Stromal cell of bone marrow (primary cell): Measurements from ENCODE around the gene FOXRED2.

ENCODE experiments used
- DNase-seq: peaks from one replicate; pipeline ENCODE4 v3.0.0-alpha.2; 2012; ENCODE audit warnings: low read depth

FOXRED2 gene

DNA sequence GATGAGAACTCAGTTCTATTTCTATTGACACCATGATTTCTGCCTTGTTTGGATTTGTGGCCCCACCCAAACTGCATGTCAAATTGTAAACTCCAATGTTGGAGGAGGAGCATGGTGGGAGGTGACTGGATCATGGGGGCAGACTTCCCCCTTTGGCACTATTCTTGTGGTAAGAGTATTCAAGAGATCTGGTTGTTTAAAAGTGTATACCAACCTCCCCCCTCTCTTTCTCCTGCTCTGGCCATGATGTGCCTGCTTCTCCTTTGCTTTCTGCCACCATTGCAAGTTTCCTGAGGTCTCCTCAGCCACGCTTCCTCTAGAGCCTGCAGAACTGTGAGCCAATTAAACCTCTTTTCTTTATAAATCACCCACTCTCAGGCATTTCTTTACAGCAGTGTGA, 7.9 kb upstream of the FOXRED2 start:
- no peak for DNase-seq

DNA sequence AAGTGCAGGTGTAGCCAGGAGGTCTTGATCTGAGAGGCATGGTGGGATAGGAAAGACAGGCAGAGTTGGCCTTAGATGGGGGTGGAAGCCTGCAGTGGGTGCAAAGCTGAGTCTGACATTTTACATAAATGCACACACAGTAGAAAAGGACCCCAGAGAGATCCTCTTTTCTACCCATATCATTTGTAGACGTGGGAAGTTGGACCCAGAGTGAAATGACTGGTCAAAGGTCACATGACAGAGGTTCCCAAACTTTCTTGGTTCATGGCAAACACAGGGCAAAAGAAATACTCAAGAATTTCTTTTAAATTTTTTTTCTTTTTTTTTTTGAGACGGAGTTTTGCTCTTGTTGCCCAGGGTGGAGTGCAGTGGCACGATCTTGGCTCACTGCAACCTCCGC, 6.2 kb upstream of the FOXRED2 start:
- no peak for DNase-seq

DNA sequence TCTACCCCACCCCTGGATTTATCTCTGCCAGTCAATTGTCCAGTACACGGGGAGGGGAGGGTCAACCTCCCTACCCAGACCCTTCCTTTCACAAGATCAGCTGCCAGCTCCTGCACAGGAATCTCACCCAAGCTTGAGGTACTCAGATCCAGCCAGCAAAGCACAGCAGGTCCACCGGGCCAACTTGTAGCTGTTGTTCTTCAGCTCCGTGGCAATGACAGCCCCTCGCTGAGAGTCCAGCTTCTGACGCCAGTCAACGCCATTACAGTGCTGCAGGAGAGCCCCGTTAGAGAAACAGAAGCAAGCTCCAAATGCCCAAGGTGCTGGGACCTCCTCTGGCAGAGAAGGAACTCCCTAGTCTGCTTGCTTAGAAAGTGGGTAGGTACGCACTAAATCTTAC, 5.5 kb upstream of the FOXRED2 start:
- DNase-seq: no peak

DNA sequence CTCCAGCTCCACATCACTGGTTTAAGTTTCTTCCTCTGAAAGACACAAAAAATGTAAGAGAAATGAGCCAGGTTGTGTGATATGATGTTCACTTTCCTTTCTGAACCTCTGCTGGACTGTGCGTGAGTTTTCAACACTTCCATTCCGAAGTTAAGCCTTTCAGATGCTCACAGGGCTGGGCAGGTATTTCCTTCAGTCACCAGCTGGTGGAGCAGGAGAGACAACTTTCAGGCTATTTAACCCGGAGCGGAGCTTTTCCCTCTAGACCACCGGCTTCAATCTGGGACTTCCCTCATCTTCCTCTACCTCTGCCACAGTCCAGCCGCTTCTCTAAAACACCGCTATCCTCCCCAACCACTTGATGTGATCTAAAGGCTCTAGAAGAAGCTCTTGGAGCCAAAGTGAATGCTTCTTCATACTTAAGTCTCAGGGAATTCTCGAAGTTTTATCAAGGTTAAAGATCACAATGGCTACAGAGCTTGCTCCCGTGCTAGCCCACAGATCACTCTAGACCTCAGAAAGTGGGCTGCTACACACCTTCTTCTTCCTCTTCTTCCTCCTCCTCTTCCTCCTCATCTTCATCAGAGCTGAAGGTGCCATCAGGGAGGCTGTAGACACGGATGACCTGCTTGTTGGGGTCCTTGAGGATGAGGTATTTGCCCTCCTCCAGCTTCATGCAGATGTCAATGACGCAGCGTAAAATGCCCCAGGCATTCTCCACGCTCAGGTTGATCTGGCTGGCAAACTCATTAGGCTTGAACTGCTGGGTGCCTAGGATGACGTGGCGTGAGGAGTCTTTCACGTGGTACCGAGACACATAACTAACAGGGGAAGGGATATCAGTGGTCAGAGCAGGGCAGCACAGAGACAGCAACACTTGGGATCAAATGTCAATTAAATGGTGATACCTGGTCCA, 4.4 kb upstream of the FOXRED2 start:
- no peak for DNase-seq

DNA sequence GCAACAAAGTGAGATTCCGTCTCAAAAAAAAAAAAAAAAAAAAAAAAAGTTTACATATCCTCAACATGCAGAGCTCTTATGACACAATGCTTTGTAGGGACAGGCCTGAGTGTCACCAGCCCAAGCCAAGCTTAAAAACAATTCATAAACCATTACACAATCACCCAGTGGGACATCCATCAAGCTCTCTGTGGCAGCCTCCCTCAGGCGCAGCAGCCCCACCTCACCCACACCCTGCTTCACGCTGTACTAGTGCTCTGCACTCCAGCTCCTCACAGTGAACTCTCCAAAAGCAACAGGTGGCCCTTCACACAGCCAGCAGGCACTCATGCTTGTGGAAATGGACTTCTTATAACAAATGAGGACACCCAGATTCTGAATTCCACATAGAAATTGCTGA, 3.5 kb upstream of the FOXRED2 start:
- no peak for DNase-seq

DNA sequence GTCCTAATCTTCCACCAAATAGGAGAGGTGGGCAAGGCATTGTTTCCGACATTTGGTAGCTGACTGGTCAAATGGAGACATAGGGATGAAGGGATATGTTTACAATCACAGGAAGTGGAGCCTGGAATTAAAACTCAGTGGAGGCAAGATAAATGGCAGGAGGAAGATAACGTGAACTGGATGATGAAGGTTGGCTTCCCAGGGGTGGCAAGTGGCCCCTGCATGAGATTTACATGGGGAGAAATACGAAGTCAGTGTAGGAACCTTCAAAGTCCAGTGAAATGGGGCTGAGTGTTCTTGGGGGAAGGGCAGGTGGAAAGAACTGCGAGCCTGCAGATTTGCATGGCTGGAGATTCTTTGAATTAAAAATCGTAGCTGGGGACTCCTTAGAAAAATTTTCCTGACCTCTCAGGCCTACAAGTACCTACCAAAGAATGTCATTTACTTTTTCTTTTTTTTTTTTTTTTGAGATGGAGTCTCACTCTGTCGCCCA, 724 bp upstream of the FOXRED2 start:
- DNase-seq: no peak

DNA sequence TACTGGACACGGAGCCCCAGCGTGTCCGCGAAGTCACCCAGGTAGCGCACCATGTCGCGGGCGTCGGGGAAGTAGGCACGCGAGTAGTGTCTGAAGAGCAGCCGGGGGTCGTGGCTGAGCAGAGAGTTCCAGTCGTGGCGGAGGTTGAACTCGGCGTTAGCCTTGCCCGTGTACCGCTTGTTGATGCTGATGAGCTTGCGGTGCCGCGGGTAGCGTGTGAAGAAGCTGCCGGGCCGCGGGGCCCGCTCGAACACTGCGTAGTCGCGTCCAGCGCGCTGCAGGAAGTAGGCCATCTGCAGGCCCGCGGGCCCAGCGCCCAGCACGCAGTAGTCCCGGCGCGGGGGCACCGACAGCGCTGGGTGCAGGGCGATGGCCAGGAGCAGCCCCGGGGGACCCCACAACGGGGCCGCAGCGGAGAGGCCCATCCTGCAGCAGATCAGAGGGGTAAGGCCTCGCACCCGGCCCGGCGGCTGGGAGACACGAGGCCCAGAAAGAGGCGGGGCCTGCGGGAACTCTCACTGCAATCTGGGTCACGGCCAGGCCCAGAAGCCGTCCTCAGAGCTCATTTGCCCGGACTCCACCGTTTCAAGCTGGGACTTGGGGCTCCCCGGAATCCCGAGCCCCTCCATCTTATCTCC, 723 bp downstream of the FOXRED2 start:
- no peak for DNase-seq

DNA sequence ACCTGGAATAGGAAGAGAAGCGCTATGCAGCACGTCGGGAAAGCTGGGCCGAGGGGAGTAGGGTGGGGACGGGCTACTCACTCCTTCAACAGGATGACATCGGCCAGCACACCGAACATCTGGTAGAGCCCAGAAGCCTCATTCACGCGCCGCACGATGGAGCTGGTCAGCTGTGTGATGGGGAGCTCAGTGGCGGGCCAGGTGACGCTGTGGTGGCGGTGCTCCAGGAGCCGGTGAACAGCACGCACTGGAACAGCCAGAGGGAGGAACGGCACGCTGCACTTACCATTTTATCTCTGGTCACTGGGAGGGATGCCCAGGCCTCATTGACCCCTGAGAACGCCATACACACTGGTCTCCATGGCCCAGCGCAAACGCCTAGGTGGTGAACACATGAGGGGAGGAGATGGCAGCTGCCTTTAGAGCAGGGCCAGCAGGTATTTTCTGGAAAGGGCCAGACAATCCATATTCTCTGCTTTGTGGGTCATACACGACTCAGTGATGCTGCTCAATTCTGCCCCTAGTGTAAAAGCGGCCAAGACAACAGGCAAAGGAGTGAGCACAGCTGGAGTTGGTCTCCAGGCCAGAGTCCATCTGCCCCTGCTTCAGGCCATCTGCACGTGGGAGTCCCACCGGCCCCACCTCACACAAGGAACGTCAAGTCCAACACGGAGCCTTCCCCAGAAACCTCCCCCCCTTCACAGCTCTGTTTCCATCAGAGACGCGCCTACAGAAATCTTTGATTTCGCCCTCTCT, 8.8 kb downstream of the FOXRED2 start:
- DNase-seq: no peak

DNA sequence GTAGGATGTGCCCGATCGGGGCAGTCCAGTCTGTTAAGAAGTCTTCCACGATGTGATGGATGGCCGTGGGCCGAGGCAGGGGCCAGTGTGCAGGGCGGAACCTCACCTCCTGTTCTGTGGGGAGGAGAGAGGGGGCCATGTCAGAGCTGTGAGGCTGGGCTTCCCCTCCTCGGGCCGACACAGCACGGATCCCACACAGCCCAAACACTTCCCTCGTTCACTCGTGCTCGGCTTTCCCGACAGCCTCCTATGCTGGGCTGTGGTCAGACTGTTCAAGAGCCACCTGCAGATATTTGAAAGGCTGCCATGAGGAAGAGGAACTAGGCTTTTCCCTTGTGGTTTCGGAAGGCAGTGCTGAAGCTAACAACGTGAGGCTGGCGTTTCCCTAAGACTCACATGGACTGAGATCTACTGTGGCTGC, 13.1 kb downstream of the FOXRED2 start:
- DNase-seq: no peak

DNA sequence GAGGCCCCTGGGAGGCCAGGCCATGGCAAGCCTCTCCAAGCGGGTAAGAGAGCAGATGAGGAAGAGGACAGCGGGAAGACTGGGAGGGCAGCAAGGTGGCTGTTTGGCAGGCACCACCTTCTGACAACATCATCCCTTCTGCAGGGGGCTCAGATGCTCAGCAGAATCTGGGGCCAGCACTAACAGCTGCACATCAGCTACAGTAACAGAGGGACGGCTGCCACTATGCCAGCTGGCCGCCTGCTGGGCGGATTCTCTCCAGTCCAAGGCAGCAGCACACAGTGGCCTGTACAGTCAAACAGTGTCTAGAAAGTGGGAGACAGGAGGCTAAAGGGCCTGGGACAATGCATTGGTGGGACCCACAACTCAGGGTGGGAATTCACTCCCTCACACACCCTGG, 14.7 kb downstream of the FOXRED2 start:
- DNase-seq: no peak

DNA sequence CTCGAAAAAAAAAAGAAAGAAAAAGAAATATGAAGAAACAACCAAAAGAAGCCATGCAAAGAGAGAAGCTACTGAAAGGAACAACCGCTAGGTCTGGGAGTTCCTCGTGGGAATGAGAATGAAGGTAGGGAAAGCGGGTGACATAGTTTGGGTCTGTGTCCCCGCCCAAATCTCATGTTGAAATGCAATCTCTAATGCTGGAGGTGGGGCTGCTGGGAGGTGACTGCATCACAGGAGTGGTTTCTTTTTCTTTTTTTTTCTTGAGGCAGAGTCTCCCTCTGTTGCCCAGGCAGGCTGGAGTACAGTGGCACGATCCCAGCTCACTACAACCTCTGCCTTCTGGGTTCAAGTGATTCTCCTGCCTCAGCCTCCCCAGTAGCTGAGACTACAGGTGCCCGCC, 15.7 kb downstream of the FOXRED2 start:
- DNase-seq: no peak

DNA sequence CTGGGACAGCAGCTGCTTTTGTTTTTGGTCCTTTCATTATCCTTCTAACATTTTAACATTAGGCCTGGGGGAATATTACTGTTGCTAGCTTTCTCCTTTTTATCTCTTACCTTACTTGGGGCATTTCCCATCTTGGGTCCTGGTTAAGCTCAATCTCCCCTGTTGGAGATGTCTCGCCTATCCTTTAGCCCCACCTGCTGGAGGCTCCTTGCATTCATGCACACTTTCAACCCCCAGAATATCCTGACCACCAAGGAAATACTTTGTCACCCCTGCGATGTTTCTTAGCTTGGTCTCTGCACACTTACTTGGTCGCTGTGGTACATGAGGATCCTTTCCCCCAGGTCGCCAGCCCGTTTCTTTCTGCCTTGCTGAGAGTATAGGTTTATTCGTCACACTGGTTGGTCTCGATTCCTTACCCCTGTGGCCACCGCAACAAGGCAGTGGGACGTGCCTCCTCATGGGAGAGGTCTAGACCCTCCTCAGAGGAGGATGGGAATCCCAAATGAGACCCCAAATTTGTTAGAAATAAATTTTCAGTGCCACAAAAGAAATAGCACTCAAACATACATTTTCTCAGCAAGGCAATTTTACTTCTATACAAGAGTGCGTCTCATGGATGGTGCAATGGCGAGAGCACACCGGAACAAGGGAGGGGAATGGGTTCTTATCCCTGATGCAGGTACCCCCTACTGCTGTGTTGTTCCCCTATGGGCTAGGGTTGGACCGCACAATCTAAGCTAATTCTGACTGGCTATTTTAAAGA, 20.0 kb downstream of the FOXRED2 start:
- DNase-seq: no peak

DNA sequence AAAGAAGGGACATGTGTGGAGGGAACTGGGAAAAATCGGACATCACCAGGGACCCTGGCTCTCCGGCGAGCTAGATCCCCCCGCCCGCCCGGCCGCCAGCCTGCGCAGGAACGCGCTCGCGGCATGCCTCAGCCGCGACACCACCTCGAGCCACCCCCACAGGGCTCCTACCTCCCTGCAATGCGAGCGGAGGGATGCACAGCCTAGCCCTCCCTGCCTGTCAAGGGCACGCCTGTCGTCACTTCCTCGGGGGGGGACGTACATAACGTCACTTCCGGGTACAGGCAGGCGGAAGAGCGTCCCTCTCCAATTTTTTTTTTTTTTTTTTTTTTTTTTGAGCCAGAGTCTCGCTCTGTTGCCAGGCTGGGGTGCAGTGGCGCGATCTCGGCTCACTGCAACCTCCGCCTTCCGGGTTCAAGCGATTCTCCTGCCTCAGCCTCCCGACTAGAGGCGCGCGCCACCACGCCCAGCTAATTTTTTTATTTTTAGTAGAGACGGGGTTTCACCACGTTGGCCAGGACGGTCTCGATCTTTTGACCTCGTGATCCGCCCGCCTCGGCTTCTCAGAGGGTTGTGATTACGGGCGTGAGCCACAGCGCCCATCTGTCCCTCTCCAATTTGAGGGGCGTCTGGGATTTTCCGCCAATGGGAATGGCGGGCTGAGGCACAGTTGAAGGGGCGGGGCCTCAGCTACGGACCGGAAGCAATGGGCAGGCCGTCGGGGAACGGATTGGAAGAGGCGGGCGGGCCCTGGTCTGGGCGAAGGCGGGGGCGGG, 25.3 kb downstream of the FOXRED2 start, which contains the start of gene TXN2:
TXN2 (minus strand) TSS at position 248 of the 776 bp plus-strand sequence. CDS start 803 bp downstream, outside the sequence.
- peak; percentile 93 for DNase-seq

DNA sequence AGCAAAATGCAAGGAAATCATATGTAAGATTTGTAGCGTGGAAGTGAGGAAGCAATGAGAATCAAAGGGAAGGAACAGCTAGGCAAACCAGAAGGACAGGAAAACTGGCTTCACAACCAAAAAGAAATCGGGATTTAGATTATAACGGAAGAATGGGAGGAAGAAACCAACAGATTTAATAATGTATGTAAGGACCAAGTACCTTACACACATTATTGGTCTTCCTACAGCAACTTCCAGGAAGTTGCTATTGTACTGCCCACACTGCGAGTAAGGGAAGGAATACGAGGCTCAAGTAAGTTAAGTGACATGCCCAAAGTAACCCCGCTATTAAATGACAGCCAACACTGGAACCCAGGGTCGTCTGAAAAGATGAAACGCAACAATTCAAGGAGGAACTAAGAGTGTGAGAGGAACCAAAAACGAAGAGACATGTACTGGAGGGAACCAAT, 25.9 kb downstream of the FOXRED2 start:
- DNase-seq: no peak

DNA sequence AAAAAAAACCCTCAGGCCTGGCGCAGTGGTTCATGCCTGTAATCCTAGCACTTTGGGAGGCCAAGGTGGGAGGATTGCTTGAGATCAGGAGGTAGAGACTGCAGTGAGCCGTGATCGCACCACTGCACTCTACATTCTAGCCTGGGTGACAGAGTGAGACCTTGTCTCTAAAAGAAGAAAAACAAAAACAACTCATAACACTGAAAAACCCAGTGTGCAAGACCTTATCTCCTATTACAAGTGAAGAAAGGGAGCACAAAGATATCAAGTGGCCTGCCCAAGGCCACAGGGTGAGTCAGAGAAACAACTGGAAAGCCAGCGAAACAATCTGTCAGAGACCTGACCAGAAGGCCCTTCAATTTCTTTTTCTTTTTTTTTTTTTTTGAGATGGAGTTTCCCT, 27.9 kb downstream of the FOXRED2 start:
- no peak for DNase-seq

DNA sequence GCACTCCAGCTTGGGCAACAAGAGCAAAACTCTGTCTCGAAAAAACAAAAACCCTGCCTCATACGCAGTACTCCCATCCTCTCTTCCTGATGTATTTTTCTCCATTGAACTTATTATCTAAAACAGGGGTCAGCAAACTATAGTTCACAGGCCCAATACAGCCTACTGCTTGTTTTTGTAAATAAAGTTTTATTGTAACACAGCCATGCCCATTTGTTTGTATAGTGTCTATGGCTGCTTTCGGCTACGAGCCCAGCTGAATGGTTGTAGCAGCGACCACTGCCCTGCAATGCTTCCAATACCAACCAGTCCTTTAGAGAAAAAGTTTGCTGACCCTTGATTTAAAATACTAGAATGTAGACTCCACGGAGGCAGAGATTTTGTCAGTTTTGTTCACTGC, 31.5 kb downstream of the FOXRED2 start:
- no peak for DNase-seq

DNA sequence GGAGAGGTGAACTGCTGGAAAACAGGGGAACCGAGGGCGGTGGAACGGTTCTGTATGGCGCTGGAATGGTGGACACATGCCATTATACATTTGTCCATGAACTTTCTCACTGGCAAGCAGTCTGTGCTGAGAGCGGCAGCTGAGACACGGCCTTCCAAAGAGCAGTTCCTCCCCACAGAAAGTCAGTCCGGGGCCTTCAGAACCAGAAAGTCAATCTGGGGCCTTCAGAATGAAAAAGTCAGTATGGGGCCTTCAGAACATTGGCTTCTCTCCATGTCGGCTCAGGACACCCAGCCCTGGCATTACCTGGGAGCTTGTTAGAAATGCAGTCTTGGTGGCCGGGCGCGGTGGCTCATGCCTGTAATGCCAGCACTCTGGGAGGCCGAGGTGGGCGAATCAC, 34.2 kb downstream of the FOXRED2 start:
- DNase-seq: no peak

DNA sequence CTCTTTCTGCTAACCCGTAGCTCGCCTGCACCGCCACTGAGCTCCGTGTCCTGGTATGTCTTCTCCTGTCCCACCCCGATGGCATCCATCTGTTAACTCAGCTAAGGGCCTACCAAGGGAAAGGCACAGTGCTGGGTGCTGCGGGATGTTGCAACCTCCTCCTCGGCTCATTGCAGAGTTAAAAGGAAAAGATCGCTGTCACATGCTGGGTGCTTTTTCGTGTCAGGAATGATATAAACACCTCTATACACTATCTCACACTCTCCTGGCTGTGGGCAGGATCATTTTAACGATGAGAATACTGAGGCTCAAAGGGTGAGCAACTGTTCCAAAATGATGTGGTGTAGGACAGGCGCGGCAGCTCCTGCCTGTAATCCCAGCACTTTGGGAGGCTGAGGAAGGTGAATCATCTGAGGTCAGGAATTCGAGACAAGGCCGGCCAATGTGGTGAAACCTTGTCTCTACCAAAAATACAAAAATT, 35.5 kb downstream of the FOXRED2 start:
- no peak for DNase-seq

DNA sequence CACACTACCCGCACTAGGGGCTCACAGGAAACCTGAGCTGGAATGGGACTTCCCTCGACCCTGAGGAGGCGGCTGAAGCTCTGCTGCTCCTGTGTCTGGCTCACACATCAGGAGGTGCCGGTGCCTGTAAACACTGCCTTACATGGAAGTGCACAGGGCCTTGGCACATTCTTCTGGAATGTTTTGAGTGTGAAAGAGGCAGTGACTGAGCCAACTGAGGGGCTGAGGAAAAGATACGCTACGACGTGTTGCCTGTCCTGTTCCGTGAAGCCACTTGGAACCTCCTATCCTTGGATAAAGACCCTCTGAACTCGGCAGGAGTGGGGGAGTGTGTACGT, 35.9 kb downstream of the FOXRED2 start:
- DNase-seq: no peak

DNA sequence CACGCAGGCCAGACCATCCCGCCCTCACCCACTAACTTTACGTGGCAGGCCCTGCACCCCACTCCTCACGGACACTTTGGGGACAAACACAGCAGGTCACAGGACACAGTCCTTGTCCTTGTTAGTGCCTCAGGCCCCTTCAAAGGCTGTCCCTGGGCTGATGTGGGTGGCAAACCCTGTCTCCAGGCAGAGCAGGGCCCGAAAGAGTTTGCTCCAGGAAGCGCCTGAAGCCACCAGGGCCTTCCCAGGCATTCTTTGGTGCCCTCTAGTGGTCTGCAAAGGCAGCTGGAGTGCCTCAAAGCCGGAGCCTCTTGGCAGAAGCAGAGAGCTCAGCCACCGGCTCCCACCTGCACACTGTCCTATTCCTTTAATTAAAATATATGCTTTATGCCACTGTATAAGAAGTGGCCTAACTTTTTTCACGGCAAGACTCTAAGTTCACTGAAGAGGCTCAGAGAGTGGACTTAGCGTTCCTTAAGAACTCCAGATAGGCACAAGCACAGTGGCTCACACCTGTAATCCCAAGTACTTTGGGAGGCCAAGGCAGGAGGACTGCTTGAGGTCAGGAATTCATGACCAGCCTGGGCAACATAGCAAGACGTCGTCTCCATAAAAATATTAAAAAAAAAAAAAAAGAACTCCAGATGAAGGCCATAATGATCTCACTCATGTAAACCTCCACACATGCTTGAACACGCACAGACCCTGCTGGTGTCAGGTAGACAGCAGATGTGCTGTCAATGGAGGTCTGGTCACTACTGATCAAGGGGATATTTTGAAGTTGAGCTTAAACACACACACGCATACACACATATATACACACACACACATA, 36.5 kb downstream of the FOXRED2 start:
- DNase-seq: peak; percentile 79
